MV-4-11 (cell line): ENCODE data around the gene KIF25.
"Not testable (repeated sequence)": the region's sequence is repeated elsewhere in the genome, so short reads cannot be mapped to it uniquely, and the experiment has no call there.

ENCODE experiments used
- DNase-seq: peaks from one replicate; lab custom pipeline; 2025; lab: John Stamatoyannopoulos, UW

Gene KIF25

GRCh38 chr6:167974640-167975344 lies 22.7 kb upstream of the KIF25 start:
- no peak for DNase-seq

DNA sequence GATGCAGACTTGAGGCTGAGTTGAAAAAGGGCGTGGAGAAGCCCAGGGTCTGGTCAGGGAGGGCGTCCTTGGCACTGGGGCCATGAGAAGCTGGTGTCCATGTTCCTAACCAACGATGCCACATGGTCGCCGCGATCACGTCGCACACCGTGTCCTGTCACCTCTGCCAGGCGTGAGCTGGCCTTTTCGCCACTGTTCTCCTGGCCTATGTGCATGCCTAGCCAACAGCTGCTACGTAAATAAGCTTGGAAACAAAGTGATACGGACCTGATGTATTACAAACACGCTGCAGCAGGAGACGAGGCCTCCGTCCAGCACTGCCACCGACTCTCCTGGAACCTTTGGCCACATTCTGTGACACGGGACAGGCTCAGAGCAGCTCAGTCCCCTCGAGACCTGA lies 22.0 kb upstream of the KIF25 start:
- no peak for DNase-seq

- DNase-seq: not testable (repeated sequence)
Measured at GRCh38 chr6:167976116-167976657, 21.3 kb upstream of the KIF25 start.

DNA sequence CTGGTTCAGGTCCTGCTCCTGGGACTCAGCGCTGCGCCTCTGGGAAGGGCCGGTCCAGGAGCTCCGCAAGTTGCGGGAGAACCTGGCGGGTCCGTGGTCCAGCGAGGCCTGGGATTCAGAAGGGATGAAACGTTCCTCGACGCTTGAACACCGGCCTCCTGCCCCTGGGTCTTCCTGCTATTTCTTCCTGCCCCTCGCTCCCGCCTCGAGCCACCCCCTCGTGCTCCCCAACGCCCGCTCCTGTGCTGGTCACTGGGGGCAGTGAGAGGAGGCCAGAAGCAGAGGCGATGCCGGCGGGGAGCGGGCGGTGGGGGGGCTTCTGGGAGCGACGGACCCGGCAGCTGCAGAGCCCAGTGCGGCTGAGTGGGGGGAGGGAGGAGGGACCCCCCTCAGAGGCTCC lies 20.8 kb upstream of the KIF25 start:
- DNase-seq: no peak

DNA sequence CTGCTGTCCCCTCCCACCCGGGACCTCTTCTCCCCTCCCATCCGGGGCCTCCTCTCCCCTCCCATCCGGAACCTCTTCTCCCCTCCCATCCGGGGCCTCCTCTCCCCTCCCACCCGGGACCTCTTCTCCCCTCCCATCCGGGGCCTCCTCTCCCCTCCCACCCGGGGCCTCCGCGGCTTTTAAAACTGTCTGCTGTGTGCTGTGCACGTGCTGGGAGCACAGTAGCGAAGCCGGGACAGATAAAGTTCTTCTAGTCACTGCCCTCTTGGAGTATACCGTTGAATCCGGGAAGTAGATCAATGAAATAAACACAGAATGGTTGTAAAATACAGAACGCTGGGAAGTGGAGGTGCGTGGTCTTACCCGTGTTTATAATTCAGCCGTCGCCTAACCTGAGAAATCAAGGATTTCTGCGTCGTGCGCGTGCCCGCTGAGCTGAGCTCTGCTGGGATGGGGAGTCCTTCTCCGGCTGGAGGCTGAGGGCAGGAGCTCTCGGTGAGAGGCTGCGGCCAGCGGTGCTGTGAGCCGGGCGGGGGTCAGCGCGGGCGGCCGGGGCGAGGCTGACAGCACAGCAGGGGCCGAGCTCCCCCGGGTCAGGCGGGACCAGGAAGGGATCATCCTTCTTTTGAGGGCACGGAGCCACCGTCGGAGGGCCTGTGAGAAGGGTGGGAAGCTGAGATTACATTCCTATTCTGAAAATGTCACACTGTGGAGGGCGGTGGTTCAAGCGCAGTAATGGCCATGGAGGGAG lies 19.6 kb upstream of the KIF25 start:
- DNase-seq: no peak

DNA sequence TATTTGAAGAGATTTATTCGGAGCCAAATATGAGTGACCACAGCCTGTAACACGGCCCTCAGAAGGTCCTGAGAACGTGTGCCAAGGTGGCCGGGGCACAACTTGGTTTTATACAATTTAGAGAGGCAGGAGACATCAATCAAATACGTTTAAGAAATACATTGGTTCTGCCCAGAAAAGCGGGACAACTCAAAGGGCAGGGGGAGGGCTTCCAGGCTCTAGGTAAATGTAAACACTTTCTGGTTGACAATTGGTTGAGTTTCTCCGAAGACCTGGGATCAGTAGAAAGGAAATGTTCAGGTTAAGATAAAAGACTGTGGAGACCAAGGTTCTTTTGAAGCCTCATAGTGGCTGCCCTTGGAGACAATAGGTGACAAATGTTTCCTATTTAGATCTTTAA lies 18.9 kb upstream of the KIF25 start:
- DNase-seq: no peak

- DNase-seq: no peak
Measured at GRCh38 chr6:167979436-167980139, 17.9 kb upstream of the KIF25 start.

GRCh38 chr6:167980911-167981580 lies 16.4 kb upstream of the KIF25 start:
- no peak for DNase-seq

- no peak for DNase-seq
Measured at GRCh38 chr6:167981916-167982462, 15.5 kb upstream of the KIF25 start.

DNA sequence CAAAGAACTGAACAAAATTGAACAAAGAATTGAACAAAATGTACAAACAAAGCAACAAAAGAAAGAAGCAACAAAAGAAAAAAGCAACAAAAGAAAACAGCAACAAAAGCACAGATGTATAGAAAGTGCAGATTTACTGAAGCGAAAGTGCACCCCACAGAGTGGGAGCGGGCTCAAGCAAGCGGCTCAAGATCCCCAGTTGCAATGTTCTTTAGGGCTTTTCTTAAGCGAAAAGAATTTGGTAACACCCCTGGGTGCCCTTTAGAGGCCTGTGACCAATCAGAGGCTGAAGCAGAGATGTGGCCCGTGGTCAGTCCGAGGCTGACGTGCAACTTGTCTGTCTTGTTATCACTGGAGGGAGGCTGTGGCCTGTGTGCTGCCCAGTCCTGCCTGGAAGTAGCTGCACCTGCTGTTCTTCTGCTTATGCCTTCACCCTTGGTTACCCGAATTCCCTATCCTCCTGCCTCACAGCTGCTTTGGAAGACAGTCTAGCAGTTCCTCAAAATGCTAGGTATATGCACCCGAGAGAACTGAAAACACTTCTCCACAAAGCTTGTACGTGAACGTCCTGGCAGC lies 13.2 kb upstream of the KIF25 start:
- peak; percentile 37 for DNase-seq

DNA sequence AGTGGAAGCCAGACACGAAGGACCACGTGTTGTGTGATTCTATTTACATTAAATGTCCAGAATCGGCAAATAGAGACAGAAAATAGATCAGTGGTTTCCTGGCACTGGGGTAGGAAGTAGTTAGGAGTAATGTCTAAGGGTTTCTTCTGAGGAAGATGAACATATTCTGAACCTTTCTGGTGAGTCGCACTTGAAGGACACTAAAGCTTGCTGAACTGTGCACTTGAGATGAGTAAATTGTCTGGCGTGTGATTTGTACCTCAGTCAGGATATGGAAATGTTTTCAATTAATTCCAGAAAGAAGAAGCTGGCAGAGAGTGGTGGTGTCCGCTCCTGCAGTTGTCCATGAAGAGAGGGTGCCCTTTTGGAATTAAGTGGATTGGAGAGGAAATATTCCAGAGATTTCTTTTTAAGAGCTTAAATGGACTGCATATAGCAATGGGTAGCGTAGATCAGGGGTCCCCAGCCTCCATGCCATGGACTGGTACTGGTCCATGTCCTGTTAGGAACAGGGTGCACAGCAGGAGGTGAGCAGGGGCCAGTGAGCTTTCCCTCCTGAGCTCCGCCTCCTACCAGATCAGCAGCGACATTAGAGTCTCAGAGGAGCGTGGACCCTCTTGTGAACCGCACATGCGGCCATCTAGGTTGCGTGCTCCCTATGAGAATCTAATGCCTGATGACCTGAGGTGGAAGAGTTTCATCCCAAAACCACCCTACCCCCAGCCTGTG lies 12.4 kb upstream of the KIF25 start:
- DNase-seq: no peak

DNA sequence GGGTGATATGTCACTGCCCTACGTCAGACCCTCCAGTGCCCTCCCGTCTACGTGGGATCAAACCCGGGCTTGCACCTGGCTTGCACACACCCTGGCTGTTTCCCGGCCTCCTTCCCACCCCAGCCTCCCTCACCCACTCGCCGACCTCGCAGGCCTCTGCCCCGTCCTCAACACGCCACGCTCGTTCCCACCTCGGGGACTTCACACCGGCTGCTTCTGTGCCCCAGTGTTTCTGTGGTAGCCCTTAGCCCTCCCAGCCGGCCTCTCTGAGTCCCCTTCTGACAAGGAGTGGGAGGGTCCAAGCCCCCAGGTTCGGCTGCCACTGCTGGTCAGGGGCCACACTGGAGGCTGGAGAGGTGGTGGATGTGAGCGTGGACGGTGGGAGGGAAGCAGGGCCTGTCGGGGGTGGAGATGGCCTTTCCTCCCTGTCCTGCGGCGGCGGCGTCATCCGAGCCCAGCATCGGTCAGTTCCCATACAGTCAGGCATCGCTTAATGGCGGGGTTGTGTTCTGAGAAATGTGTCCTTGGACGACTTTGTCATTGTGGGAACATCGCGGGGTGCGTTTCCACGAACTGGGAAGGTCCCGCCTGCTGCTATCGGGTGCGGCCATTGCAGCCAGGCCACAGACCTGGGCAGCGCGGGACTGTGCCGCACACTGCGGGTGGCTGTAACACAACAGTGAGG lies 11.4 kb upstream of the KIF25 start:
- no peak for DNase-seq

DNA sequence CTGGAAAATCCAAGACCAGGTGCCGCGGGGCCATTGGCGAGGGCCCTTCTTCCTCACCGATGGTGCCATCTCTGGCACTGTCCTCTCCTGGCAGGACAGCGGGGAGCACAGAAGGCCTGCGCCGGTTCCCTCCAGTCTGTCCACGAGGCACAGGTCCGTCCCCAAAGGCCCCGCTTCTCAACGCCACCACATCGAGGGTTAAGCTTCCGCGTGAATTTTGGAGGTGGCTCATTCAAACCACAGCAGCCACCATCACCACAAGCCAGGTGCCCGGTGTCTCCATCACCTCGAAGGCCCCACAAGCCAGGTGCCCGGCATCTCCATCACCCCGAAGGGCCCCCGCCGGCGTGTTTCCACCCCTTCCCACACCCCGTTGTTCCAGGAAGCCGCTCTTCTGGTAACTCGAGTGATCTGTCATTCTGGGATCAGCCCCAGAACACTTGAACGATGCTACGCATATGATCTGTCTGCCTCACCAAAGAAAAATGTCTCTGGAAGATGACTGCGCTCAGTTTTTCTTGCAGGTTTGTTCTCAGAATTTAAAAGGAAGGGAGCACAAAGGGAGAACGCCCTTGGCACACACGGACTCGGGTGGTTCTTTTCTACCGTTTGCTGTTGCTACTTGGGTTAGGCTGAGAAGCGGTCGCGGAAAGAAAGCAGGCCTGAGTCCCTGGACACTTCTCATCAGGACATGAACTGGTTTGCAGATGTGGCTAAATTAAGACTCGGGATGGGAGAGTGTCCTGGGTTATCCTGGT lies 9.9 kb upstream of the KIF25 start:
- DNase-seq: no peak

DNA sequence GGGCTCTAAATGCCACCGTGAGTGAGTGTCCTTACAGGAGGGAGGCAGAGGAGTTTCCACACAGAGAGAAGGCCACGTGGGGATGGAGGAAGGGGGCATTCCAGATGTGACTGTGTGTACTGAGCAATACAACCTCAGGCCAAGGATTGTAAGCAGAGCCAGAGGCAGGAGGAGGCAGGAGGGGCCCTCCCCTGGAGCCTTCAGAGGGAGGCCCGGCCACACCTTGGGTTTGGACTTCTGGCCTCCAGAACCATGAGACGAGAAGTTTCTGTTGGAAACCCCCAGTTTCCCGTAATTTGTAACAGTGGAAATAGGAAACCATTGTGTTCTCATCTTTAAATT lies 9.3 kb upstream of the KIF25 start:
- no peak for DNase-seq

DNA sequence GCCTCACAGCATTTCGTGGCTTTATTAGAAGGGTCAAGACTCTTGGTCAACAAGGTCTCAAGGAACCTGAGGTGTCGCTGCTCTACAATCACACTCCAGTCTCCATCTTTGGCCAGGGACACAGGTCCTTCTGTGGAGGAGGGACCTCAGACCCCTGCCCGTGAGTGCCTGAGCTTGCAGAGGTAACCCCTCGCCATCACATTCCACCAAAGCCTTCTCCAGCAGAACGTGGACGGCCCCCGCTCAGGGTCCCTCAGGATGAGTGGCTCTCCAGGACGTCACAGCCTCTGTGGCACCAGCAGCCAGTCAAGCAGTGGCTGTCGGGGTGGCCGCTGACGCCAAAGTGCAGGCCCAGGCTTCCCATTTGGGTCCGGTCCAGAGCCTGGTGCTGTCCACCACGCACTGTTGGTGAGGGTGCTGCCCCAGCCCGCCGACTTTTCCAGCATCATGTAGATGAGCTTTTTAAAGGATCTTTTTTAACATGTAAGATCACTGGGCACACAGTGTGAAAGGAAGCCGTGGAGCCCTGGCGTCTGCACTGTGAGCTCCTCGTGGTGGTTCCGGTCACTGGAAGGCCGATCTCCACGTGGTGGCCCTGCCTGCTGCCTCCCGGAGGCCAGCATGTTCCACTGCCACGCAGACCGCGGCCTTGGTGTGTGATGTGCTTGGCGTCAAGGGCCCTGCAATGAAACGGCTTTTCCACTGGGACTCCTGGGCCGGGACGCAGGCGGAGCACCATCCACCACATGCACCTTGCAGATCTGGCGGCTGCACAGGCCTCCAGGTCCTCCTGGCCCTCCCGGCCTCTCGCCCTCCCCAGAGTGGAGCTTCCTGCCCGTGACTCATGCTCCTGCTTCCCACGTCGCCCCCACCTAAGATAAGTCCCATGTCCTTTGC lies 8.3 kb upstream of the KIF25 start:
- no peak for DNase-seq

GRCh38 chr6:167990016-167990945 lies 7.2 kb upstream of the KIF25 start:
- DNase-seq: no peak

GRCh38 chr6:167993169-167993568 lies 4.3 kb upstream of the KIF25 start:
- no peak for DNase-seq
